Measurements from ENCODE around the gene ACY1.

Gene ACY1

GRCh38 chr3:51963951-51964451 lies 19.3 kb upstream of the ACY1 start:
- no peak for DNase-seq (ENCODE audit: low spot score)
- in situ Hi-C loops (cut with MboI; ENCODE audit: low pct_unique_long_range_greater_than_20kb, low sequenced_read_pairs, unreplicated experiment) = no loop called here

GRCh38 chr3:51964521-51964920 lies 18.8 kb upstream of the ACY1 start:
- no peak for TF ChIP-seq CTCF (IDR thresholded peaks at IDR 0.05; ENCODE audit: extremely low read depth, insufficient read depth, missing control alignments)
- in situ Hi-C loops (cut with MboI; ENCODE audit: low pct_unique_long_range_greater_than_20kb, low sequenced_read_pairs, unreplicated experiment) = no loop called here
- no peak for DNase-seq (ENCODE audit: low spot score)

More at GRCh38 chr3:51963951-51964451, 19.3 kb upstream of the ACY1 start:
- no peak for TF ChIP-seq CTCF (IDR thresholded peaks at IDR 0.05; ENCODE audit: extremely low read depth, insufficient read depth, missing control alignments)

GRCh38 chr3:51966016-51966415 lies 17.3 kb upstream of the ACY1 start:
- in situ Hi-C loops (cut with MboI; ENCODE audit: low pct_unique_long_range_greater_than_20kb, low sequenced_read_pairs, unreplicated experiment) = no loop called here
- no peak for DNase-seq (ENCODE audit: low spot score)
- no peak for TF ChIP-seq CTCF (IDR thresholded peaks at IDR 0.05; ENCODE audit: extremely low read depth, insufficient read depth, missing control alignments)

- in situ Hi-C loops (cut with MboI; ENCODE audit: low pct_unique_long_range_greater_than_20kb, low sequenced_read_pairs, unreplicated experiment) = no loop called here
- DNase-seq (ENCODE audit: low spot score) = no peak
- TF ChIP-seq CTCF (IDR thresholded peaks at IDR 0.05; ENCODE audit: extremely low read depth, insufficient read depth, missing control alignments) = no peak
Measured at GRCh38 chr3:51966486-51966885, 16.8 kb upstream of the ACY1 start.

GRCh38 chr3:51966922-51967383 lies 16.4 kb upstream of the ACY1 start:
- TF ChIP-seq CTCF (IDR thresholded peaks at IDR 0.05; ENCODE audit: extremely low read depth, insufficient read depth, missing control alignments) = no peak
- in situ Hi-C loops (cut with MboI; ENCODE audit: low pct_unique_long_range_greater_than_20kb, low sequenced_read_pairs, unreplicated experiment) = no loop called here
- no peak for DNase-seq (ENCODE audit: low spot score)

- peak; percentile 72 for DNase-seq (ENCODE audit: low spot score)
- TF ChIP-seq CTCF (IDR thresholded peaks at IDR 0.05; ENCODE audit: extremely low read depth, insufficient read depth, missing control alignments) = no peak
- in situ Hi-C loops (cut with MboI; ENCODE audit: low pct_unique_long_range_greater_than_20kb, low sequenced_read_pairs, unreplicated experiment) = no loop called here
Measured at GRCh38 chr3:51967384-51968169, 15.8 kb upstream of the ACY1 start, which contains the start of gene PCBP4. TSS of gene PCBP4 (minus strand) at chr3:51967454. CDS start at chr3:51961240, 6,214 bp downstream.

All from GM13977 (cell line).